A204.1 (cell line): ENCODE results near the gene SEPTIN14.
"Not testable (repeated sequence)": the region's sequence is repeated elsewhere in the genome, so short reads cannot be mapped to it uniquely, and the experiment has no call there.

ENCODE experiments used
- FAIRE-seq: peaks from 2 replicates; lab custom pipeline; 2012; peaks lifted over from hg19 to GRCh38; lab: Jason Lieb, UNC

The SEPTIN14 gene

DNA sequence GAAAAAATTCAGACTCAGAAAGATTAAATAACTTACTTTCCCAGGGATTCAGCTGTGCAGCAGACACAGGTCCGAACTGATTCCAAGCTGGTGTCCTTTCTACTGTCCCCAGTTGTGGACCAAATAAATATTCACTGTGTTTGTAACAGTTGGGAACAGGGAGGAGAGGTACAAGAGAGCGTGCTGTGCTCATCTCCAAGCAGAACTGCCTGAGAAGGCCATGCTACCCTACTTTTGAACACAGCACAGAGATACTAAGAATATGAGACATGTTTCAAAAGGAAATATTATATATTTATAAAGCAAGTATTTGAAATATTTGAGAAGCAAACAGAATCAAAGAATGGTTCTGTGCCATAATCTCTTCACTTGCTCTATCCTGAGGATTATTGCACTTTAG lies at the start of gene SEPTIN14:
SEPTIN14 (minus strand) TSS at position 101 of the 400 bp plus-strand sequence. CDS start 756 bp downstream, outside the sequence.
- not testable (repeated sequence) for FAIRE-seq

DNA sequence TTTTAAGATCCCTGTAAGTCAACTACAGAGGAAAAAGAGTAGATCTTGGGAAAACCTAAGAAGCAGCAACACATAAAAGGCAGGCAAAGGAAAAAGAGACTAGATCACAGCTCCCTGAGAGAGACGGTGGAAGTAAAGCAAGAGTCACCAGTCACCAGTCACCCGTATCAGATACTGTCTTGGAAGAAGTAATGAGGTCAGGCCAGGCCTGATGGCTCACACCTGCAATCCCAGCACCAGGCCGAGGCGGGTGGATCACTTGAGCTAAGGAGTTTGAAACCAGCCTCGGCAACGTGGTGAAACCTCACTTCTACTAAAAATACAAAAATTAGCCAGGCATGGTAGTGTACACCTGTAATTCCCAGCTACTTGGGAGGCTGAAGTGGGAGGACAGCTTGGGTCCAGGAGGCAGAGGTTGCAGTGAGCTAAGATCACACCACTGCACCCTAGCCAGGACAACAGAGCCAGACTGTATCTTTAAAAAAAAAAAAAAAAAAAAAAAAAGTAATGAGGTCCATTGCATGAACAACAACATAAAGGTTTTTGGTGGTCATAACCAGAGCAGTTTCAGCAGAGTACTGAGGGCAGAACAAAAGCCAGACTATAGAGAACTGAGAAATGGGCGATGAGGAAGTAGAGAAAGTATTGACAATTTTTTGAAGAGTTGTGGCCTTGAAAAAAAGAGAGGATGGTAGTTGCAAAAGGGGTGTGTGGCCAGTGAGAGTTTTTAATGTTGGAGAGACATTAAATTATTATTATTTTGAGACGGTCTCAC lies 41.6 kb upstream of the SEPTIN14 start:
- no peak for FAIRE-seq

DNA sequence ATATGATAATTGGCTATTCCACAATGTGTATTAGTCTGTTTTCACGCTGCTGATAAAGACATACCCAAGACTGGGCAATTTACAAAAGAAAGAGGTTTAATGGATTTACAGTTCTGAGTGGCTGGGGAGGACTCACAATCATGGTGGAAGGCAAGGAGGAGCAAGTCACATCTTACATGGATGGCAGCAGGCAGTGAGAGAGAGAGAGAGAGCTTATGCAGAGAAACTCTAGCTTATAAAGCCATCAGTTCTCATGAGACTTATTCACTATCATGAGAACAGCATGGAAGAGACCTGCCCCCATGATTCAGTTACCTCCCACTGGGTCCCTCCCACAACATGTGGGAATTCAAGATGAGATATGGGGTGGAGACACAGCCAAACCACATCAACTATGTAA lies 38.5 kb upstream of the SEPTIN14 start:
- not testable (repeated sequence) for FAIRE-seq

- FAIRE-seq, result no peak
Measured at GRCh38 chr7:55898287-55898686, 35.7 kb upstream of the SEPTIN14 start.

GRCh38 chr7:55895021-55895420 lies 32.5 kb upstream of the SEPTIN14 start:
- no peak for FAIRE-seq

- no peak for FAIRE-seq
Measured at GRCh38 chr7:55893940-55894339, 31.4 kb upstream of the SEPTIN14 start.

DNA sequence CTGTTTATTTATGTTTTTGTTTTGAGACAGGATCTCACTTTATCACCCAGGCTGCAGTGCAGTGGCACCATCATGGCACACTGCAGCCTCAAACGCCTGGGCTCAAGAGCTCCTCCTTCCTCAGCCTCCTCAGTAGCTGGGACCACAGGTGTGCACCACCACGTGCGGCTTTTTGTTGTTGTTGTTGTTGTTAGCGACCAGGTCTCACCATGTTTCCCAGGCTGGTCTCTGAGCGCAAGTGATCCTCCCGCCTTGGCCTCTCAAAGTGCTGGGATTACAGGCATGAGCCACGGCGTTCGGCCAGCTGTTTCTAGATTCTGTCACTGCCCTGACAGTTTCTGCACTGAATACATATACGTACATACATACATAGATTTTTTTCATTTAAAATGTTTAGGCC lies 25.8 kb upstream of the SEPTIN14 start:
- FAIRE-seq, result not testable (repeated sequence)

GRCh38 chr7:55887821-55888247 lies 25.3 kb upstream of the SEPTIN14 start:
- no peak for FAIRE-seq

GRCh38 chr7:55884321-55884720 lies 21.8 kb upstream of the SEPTIN14 start:
- no peak for FAIRE-seq

GRCh38 chr7:55878691-55879090 lies 16.1 kb upstream of the SEPTIN14 start:
- FAIRE-seq, result no peak

DNA sequence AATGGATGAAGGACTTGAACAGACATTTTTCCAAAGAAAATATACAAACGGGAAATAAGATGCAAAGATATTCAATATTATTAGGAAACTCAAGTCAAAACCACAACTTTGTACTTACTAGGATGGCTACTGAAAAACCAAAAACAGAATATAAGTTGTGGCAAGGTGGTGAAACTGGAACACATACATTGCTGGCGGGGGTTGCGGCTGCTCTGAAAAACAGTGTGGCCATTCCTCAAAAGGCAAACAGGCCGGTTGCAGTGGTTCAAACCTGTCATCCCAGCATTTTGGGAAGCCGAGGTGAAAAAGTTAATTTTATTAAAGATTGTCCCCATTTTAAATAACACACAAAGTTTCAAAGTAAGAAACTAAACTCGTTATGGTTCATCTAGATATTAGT lies 14.8 kb upstream of the SEPTIN14 start:
- no peak for FAIRE-seq

GRCh38 chr7:55873765-55874164 lies 11.2 kb upstream of the SEPTIN14 start:
- FAIRE-seq, result no peak

DNA sequence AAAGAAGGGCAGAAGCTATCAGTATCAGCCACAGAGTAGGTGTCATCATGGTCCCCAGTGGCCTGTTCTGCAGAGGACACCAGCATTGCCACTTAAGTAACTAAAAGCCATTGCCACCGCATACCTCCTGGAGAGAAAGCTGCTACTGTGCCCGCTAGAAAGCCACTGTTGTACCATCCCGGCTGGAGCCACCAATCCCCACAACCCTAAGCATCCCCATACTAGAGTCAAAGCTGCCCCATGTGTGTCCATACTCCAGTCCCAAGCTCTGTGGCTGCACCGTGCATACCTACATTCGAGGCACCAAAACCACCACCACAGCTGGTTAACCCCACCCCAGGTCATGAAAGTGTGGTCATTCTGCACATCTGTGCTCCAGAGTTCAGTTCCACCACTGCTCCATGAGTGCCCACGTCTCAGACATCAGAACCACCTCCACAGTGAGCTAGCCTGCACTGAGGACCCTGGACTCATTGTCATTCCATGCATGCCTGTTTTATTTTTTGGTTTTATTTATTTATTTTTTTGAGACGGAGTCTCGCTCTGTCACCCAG lies 9.5 kb upstream of the SEPTIN14 start:
- no peak for FAIRE-seq

DNA sequence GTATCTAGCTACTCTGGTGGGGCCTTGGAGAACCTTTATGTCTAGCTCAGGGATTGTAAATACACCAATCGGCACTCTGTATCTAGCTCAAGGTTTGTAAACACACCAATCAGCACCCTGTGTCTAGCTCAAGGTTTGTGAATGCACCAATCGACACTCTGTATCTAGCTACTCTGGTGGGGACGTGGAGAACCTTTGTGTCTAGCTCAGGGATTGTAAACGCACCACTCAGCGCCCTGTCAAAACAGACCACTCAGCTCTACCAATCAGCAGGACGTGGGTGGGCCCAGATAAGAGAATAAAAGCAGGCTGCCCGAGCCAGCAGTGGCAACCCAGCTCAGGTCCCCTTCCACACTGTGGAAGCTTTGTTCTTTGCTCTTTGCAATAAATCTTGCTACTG lies 6.4 kb upstream of the SEPTIN14 start:
- not testable (repeated sequence) for FAIRE-seq

GRCh38 chr7:55845164-55845563 lies 17.4 kb downstream of the SEPTIN14 start:
- FAIRE-seq, result not testable (repeated sequence)

DNA sequence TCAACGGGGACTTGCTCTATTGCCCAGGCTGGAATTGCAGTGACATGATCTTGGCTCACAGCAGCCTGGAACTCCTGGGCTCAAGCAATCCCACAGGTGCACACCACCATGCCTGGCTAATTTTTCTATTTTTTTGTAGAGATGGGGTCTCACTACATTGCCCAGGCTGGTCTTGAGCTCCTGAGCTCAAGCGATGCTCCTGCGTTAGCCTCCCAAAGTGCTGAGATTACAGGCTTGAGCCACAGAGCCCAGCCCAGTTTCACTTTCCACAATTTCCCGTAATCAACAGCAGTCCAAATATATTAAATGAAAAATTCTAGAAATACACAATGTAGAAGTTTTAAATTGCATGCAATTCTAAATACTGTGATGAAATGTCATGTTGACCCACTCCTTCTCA lies 24.0 kb downstream of the SEPTIN14 start:
- no peak for FAIRE-seq

GRCh38 chr7:55827577-55827976 lies 35.0 kb downstream of the SEPTIN14 start:
- FAIRE-seq, result no peak

GRCh38 chr7:55818686-55819085 lies 43.9 kb downstream of the SEPTIN14 start:
- FAIRE-seq, result no peak

GRCh38 chr7:55797260-55797659 lies 65.3 kb downstream of the SEPTIN14 start:
- not testable (repeated sequence) for FAIRE-seq

DNA sequence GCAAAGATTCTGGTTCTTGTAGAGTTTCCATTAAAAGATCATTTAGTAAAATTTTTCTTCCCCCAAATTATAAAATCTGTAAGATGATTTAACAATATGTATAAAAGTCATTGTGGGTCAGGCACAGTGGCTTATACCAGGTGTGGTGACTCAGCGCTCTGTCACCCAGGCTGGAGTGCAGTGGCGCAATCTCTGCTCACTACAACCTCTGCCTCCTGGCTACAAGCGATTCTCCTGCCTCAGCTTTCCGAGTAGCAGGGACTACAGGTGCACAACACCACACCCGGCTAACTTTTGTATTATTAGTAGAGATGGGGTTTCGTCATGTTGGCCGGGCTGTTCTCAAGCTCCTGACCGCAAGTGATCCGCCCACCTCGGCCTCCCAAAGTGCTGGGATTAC lies 68.0 kb downstream of the SEPTIN14 start:
- FAIRE-seq, result no peak

- no peak for FAIRE-seq
Measured at GRCh38 chr7:55792048-55792447, 70.5 kb downstream of the SEPTIN14 start.

- no peak for FAIRE-seq
Measured at GRCh38 chr7:55787796-55788195, 74.8 kb downstream of the SEPTIN14 start.

DNA sequence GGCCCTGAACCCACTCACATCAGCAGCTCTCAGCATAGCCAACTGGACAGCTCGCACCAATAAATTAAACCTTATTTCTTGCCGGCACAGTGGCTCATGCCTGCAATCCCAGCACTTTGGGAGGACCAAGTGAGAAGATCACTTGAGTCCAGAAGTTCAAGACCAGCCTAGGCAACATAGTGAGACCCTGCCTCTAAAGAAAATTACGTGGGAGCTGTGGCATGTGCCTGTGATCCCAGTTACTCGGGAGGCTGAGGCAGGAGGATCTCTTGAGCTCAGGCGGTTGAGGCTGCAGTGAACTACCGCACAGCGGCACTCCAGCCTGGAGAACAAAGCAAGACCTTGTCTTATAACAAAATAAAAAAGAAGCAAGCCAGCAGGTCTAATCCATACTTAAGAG lies 75.7 kb downstream of the SEPTIN14 start:
- no peak for FAIRE-seq

- FAIRE-seq, result not testable (repeated sequence)
Measured at GRCh38 chr7:55785444-55785843, 77.1 kb downstream of the SEPTIN14 start.
